Left forelimb (tissue), 1 donor: ENCODE results near the gene INHBE.
"Not testable (repeated sequence)": the region's sequence is repeated elsewhere in the genome, so short reads cannot be mapped to it uniquely, and the experiment has no call there.

Source experiments
- DNase-seq: peaks from one replicate; pipeline ENCODE4 v3.0.0-alpha.2; 2018; ENCODE audit warnings: low spot score

INHBE gene

DNA sequence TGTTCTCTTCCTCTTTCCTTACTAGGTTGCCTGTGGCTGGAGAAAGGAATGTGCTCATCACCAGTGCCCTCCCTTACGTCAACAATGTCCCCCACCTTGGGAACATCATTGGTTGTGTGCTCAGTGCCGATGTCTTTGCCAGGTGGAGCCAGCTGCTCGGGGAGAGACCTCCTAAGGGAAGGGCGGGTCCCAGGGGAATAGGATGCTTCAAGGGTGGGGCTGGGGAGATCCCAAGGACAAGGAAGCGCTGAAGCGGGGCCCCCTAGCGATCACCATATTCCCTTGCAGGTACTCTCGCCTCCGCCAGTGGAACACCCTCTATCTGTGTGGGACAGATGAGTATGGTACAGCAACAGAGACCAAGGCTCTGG is 43.0 kb downstream of the INHBE start:
- DNase-seq, result no peak

DNA sequence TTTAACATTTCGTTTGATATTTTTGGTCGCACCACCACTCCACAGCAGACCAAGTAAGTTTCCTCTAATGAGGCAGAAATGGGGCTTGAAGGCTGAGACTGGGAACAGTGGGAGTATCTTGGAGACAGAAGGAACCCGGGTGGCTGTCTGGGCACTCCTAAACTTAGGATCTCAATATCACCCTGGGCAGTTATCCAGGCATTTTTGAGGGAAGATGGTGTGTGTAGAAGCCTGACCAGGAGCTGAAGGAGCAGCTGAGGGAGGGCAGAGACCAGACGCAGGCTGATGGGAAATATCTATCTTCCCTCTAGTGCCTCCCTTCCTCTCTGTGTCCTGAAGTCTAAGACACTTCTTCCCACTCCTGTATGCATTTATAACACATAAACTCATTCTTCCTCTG is 43.5 kb downstream of the INHBE start:
- DNase-seq, result no peak

GRCh38 chr12:57500213-57500612 is 45.1 kb downstream of the INHBE start:
- DNase-seq, result no peak

- not testable (repeated sequence) for DNase-seq
Measured at GRCh38 chr12:57502311-57502969, 47.3 kb downstream of the INHBE start.

DNA sequence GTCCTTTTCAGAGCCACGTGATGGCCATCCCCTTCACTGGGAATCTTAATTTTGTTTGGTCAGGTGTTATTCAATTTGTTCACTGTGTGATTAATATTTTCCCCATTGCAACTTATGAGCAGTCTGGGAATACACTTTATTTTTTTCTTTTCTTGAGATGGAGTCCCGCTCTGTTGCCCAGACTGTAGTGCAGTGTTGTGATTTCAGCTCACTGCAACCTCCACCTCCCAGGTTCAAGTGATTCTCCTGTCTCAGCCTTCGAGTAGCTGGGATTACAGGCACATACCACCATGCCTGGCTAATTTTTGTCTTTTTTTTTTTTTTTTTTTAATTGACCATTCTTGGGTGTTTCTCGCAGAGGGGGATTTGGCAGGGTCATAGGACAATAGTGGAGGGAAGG is 51.4 kb downstream of the INHBE start:
- not testable (repeated sequence) for DNase-seq
